ENCODE data around the gene TXN.
A peak's percentile ranks its signal among the peaks of the same experiment; 100 is the strongest.

Gene TXN

DNA sequence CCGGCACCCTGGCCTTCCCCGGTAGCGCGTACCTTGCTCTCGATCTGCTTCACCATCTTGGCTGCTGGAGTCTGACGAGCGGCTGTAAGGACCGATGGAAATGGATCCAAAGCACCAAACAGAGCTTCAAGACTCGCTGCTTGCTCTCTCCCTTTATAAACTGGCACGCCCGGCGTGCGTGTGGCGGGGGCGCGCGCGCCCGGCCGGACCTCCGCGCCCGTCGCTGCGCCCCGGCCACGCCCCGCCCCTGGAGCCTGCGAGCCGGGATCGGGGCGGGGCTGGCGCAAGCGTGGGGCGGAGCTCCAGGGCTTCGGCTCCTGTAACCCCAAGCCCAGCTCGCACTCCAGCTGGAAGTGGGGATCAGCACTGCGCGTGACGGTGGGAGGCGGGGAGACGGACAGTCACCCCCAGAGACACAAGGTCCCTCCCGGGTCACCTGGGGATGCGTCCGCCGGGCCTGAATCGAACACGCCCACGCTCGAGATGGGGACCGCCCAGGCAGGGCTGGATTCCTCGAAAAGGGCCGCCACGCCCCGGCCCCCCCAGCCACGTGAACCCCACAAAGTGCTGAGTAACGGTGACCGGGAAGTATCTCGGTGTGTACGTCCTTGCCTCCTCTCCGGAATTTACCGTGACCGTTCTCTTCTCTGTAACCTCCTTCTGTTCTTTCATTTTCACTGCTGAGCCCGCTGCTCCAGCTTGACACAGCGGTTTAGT, at the start of gene TXN:
TSS of gene TXN (minus strand) at position 128 of the 717 bp plus-strand sequence. CDS start at position 56, 72 bp downstream.
- peak; percentile 32 to 85 (median 57) for DNase-seq (ENCODE audit: low read depth in 3 of 3, low spot score in 1 of 3)

DNA sequence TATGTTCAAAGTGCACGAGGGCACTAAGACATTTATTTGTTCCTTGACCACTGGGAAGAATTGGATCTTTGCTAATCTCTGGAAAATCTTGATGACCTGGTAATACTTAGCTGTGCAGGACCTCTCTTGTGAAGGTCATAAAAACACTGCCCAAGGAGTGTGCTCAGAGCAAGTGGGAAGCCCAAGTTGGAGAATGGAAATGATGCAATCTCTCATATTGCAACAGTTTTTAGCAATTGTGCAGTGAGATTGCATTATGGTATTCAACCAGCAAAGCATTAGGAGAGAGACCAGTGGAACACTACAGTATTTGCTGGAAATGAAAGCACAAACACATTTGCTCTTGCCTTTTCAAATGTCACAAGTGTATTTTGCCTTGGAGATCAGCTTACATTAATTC, 46.8 kb upstream of the TXN start:
- no peak for DNase-seq (ENCODE audit: low read depth in 3 of 3, low spot score in 1 of 3)

DNA sequence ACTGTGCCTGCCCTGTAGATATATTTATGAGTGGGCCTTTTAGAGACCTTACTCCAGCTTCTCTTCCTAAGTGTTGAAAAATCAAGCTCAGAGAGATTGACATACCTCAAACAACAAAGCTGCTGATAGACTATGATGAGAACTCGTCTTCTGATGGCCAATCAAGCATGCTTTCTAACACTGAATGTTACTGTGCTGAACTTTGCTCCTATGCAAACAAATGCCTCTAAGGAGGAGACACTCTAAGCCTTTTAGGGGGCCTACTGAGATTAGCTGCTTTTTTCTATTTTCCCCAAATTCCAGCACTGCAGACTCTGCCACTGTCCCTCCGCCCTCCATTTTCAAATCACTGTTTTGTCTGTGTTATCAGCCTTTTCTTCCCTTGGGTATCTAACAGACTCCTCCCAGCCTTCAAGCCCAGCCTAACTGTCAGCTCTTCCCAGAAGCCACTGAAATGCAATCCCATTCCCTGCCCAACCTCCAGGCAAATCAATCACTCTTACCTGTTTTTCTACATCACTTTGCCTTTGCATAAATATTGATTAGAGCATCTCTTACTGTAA, 41.8 kb upstream of the TXN start:
- DNase-seq (ENCODE audit: low read depth in 3 of 3, low spot score in 1 of 3) = no peak

DNA sequence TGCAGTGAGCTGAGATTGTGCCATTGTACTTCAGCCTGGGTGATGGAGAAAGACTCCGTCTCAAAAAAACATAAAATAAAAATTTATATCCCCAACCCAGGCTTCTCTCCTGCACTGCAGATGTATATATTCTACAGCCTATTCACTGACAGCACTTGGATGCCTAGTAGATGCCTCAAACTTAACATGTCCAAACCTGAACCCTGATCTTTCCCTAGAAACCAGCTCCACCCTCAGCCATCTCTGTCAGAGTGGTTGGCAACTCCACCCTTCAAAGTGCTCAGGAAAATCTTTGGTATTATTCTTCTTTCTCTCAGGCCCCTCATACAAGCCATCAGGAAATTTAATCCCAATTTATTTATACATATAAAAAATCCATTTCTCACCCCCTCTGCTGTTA, 36.9 kb upstream of the TXN start:
- no peak for DNase-seq (ENCODE audit: low read depth in 3 of 3, low spot score in 1 of 3)

DNA sequence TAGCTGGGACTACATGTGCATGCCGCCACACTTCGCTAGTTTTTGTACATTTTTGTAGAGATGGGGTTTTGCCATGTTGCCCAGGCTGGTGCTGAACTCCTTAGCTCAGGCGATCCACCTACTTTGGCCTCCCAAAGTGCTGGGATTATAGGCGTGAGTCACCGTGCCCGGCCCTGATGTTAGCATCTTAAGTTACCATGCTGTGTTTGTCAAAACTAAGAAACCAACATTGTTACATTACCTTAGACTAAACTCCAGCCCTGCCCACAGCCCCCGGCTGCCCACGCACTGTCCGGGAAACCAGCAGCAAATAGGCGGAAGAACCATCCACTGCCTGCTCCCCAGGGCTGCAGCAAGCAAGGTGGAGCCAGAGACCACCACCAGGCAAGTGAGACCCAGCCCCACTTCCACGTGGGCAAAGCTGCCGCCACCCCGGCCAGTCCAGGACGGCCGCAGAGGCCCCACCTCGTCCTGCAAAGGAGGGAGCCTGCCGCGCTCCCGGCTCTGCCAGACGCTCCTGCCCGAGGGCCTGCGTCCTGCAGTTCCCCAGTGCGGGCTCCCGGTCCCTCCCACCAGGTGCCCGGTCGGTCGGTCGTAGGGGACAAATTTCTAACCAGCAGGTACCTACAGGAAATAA, 35.7 kb upstream of the TXN start:
- no peak for DNase-seq (ENCODE audit: low read depth in 3 of 3, low spot score in 1 of 3)

DNA sequence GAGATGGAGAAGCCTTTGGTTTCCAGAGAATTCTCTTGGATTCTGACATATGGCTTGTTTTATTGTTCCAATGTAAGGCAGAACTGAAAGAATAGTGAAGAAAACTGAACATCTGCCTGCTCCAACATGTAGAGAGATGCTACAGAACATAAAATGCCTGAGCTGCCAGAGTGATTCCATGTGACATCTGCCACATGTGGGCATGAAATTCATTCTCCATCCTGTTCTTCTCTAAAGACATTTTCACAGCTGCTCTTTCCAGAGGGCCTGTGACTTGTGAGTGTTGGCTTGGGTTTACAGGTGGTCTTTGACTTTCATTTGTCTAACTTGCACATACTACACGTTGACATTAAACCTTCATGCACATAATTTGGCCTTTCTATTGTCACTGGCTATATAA, 33.7 kb upstream of the TXN start:
- DNase-seq (ENCODE audit: low read depth in 3 of 3, low spot score in 1 of 3) = no peak

DNA sequence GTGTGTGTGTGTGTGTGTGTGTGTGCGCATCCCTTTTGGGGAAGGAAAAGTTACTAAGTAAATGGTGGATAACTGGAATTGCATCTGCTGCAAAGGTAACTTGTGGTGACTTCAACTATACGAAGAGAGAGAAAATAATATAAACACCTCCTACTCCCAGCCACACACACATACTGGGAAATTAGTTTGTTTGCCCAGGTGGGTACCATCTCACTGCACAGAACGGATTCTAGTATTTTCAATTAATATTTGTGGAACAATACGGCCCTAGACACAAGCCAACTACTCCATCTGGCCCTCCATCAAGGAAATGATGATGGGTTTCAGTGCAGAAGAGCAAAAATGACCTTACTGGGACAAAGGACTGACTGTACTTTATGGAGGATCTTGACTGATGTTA, 32.2 kb upstream of the TXN start:
- no peak for DNase-seq (ENCODE audit: low read depth in 3 of 3, low spot score in 1 of 3)

DNA sequence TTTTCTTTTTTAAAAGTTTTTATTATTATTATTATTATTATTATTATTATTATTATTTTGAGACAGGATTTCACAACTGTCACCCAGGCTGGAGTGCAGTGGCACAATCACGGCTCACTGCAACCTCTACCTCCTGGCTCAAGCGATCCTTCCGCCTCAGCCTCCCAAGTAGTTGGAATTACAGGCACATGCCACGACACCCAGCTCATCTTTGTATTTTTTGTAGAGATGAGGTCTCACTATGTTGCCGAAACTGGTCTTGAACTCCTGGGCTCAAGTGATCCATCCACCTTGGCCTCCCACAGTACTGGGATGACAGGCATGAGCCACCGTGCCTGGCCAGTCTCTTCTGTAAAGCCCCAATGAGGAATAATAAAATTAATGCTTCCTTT, 31.0 kb upstream of the TXN start:
- no peak for DNase-seq (ENCODE audit: low read depth in 3 of 3, low spot score in 1 of 3)

DNA sequence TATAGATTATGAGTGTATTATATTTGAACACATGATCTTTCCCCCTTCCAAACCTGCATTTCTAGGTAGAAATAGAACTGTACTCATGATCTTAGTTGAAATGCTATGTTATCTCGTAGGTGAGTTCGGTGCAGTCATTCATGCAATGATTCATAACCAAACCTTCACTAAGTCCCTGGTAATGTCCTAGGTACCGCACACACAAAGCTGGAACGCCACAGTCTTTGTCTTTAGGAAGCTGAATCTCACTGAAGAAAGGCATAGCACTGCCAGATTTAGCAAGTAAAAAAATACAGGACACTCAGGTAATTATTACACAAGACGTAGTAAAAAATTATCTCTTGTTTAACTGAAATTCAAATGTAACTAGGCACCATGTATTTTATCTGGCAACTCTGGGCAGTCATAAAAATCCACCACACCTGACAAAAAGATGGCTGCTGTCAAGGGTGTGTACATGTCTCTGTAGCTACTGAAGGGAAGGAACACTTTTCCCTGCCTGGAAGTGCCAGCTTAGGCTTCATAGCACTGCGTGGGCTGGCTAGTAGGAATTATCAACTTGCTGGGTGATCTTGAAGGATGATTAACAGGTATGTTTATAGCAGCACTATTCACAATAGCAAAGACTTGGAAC, 28.0 kb upstream of the TXN start:
- no peak for DNase-seq (ENCODE audit: low read depth in 3 of 3, low spot score in 1 of 3)

DNA sequence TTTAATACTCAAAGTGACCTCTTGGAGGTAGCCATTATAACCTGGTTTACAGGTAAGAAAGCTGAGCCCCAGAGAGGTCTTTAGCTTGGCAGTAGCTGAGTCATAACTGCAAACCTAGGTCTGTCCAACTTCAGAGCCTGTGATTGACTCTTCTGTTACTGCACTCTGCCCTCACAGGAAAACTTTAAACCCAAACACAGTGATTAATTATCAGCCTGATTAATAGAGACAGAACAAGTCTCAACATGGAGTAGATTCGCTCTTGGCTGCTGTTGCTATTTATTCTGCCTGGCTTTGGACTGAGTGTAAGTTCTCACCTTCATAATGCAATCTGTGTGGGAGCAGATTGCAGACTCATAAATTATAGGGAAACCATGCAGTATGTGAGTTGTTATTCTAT, 27.4 kb upstream of the TXN start:
- DNase-seq (ENCODE audit: low read depth in 3 of 3, low spot score in 1 of 3) = no peak

DNA sequence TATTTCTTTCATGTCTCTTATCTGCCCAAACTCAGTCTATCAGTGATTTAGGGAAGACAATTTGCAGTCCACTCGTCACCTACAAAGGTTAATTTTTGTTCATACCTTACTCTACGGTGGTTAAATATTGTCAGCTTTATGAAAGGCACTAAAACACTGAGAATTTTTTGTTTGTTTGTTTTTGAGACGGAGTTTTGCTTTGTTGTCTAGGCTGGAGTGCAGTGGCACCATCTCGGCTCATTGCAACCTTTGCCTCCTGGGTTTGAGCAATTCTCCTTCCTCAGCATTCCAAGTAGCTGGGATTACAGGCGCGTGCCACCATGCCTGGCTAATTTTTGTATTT, 26.4 kb upstream of the TXN start:
- DNase-seq (ENCODE audit: low read depth in 3 of 3, low spot score in 1 of 3) = no peak

DNA sequence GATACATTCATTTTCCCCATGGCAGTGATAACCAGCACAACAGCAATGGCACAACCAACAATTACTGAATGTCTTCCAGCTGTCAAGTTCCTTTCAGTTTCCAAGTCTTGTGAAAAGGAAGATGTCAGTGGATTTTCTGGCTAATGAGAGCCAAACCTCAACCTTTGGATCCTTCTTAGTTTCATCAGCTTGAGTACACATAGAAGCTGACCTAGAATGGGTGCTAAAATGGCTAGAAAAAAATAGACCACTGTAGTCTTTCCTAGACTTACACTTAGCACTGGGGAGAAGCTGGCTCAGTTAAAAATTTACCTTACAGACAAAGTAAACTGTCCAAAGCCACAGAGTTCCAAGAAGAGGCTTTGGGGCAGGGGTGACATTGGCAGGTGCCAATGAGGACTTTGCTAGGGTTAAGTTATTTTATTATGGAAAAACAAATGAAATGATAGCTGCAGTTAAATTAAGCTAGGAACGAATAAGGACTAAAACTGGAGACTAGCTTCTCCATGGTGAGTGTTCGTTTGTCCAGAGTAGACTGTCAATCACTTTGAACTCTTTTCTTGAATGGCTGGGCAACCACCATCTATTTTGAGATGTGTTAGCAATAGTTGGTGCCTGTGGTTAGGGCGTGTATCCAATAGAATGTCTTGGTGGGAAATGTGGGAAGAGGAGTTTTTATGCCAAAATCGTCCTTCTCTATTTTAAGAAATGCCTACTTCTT, 25.9 kb upstream of the TXN start:
- no peak for DNase-seq (ENCODE audit: low read depth in 3 of 3, low spot score in 1 of 3)

DNA sequence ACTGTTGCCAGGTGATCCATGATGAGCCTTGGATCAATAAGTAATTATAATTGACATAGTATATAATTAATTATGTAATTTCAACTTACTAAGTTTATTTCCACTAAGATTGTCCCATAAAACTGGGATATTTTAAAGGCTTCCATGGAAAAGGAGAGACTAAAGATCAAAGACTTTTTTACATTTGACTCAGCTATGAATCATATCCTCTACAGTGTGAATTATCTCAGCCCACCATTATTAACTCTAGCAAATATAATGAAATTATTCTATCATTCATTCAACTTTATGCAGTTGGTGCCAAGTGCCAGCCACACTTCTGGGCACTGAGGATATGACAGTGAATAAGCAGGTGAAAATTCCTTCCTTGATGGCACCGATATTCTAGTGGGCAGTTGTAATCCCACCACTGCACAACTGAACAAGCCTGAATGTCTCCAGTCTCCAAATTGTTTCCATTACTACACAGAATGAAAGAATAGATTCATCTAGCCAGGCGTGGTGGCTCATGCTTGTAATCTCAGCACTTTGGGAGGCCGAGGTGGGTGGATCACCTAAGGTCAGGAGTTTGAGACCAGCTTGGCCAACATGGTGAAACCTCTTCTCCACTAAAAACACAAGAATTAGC, 21.9 kb upstream of the TXN start:
- DNase-seq (ENCODE audit: low read depth in 3 of 3, low spot score in 1 of 3) = no peak

DNA sequence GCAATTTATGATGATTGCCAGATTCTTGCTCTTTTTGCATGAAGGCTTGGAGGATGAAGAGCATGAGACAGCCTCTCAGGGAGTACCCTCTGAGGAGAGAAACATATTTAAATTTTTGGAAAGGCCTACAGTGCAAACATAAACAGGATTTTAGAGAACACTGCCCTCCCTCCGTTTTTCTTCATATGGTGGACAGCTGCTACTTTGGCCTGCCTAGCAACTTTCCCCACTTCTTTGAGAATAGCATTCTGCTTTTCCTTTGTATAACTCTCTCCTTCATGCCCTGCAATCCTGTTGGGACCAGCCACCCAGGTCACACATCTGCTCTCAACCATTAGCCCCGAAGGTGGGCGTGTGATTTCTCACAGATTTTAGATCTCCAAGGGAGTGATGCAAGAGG, 20.5 kb upstream of the TXN start:
- DNase-seq (ENCODE audit: low read depth in 3 of 3, low spot score in 1 of 3) = no peak

DNA sequence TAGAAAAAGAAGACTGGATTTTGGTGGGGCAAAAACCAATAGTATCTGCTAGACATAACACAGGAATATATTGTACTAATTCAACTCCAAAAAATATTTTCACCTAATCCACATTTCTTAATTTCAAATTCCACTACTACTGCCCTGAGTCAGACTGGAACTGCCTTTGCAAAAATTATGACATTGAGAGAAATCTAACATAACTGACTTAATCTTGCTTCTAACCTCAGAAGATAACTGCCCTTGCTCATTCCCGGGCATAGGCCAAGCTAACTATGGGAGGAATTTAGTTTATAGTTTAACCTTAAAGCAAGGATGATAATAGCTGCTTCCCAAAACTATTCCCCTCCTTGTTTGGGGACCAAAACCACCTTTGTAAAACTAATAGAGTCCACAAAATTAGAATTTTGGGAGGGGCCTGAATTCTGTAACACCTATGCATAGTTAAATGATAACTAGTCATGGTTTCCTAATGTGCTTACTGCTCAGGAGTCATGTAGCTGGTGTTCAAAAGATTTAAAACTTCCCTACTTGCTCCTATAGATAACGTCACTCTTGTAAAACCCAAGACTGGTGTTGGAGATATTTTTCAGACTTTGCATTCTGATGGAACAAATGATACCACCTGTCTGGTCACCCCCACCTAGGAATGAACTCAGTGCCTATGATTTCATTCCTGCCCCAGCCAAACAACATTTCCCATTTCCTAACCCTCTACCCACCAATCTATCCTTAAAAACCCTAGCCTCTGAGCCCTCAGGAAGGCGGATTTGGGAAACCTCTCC, 14.1 kb upstream of the TXN start:
- DNase-seq (ENCODE audit: low read depth in 3 of 3, low spot score in 1 of 3) = no peak

DNA sequence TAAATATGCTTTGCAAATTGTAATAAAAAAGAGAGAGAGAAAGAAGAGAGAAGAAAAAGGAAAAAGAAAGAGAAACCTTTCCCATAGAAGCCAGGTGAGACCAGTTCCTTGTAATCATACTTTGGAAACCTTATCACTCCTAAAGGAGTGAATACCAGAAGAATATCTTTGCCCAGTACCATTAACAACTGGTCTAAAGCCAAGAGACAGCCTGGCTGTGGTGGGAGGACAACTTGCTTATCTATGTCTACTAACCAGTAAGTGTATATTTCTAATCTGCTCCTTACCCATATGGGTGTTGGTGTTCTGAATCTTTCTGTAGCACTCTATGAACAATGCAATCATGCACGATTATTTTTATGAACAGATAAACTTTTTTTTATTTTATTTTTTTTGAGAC, 10.5 kb upstream of the TXN start:
- no peak for DNase-seq (ENCODE audit: low read depth in 3 of 3, low spot score in 1 of 3)

DNA sequence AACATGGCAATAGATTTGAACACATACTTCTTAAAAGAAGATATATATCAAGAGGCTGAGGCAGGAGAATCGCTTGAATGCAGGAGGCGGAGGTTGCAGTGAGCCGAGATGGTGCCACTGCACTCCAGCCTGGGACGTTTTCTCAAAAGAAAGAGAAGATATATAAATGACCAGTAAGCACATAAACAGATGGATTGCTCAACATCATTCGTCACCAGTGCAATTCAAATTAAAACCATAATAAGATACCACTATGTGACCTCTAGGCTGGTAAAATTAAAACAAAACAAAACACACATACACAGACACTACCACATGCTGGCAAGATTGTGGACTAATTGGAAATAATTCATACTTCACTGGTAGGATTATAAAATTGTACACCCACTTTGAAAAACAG, 5.3 kb upstream of the TXN start:
- no peak for DNase-seq (ENCODE audit: low read depth in 3 of 3, low spot score in 1 of 3)

DNA sequence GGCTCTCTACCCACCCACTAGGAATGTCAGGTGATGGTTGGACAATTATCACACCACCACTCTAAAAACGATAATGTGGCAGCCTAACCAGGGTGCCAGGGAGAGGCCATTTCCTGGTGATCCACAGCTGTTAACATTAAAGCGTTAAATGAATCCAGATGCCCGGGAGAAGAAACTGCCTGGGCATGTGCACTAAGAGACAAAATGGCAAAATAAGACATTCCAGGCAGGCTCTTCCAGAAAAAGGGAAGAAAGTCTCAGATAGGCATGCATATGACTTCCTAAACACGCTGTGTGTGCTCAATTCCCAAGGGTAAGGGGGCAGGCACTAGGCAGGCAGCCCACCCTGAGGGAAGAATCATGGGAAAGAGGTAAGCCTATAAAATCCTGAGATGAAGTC, 4.6 kb upstream of the TXN start:
- DNase-seq (ENCODE audit: low read depth in 3 of 3, low spot score in 1 of 3) = no peak

DNA sequence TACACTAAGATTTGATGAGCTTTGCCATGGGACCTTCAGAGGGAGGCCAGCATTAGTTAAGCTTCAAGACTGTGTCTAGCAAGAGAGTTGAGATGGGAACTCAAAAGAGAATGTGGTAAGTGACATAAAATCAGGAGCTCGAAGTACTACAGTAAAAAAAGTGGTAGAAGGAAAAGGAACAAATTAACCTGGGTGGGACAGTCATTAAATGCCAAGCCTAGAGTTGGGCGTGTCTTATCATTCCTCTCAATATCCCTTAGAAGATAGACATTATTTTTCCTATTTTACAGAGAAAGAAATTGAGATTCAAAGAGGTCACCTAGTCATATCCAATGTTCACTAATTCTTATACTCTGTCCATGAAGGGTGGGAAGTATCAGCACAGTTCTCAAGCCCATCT, 3.3 kb upstream of the TXN start:
- no peak for DNase-seq (ENCODE audit: low read depth in 3 of 3, low spot score in 1 of 3)

DNA sequence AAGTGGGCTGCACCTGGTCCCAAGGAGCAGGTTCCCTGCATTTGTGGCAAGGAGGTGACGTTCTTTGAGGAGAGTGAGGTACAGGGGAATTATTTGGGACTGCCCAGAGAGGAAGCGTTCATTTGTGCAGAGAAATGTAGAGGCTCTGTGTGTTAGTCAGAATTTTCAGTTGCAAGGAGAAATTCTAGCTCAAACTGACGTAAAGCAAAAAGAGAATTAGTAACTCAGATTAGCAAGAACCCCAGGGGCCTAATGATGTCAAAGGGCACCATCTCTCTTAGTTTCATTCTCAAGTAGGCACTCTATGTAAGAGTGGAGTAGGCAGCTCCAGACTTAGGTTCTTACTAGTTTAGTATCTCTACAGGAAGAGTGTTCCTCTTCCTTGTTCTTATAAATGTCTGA, 2.4 kb upstream of the TXN start:
- no peak for DNase-seq (ENCODE audit: low read depth in 3 of 3, low spot score in 1 of 3)

DNA sequence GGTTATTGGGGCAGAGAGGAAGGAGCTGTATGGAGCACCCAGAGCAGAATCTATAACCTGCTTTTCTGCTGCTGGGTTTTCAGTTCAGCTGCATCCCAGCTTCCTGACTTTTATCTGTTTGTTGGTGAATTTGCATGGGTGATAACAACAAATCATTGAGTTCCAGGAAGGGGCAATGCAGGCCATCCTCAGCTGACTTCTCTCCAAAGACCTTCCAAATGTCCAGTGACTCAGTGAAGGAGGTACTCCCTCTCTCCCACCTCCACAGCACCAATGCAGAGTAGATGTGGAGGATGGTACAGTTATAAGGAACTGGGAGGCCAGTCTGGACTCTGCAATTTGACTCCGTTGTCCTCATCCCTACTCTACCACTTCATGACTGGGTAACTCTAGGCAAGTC, 1.6 kb upstream of the TXN start:
- DNase-seq (ENCODE audit: low read depth in 3 of 3, low spot score in 1 of 3) = no peak
